ENCODE data around the gene MEGF11. TPM values are rescaled to one million over a fixed set of nuclear protein-coding genes. Genes with fewer than 3 reads are reported as not detected.

MEGF11 gene
- total and polyA plus RNA-seq, 2 donors = 0.11 to 0.13 TPM

DNA sequence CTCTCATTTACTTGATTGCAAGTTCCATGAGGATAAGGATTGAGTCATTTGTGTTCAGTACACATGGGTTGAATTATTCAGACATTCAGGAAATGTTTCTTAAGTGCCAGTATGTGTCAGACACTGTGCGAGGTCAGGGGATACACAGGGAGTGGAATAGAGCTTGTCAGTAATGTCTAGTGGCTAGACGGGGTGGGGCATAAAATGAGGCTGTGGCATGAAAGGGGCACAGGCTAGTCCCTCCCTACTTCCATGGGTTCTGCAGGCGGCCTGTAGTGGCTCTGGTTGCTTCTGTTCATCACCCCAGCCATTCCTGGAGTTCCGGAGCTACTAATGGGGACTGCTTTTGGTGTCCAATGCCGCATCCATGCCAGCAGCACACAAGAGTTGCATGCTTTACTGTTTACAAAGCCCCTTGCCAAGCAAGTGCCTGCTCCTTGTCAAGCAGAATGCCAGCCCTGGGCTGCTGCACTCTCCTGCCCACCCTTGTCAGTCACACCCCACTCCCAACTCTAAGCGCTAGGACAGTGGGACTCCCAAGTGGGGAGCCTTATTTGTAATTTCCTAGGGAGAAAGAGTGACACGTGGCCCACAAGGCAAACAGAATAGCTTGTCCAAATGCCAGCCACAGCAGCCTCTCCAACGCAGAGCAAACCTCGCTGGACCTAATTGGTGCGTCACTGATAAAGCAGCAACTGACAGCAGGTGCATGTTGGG is 313.5 kb downstream of the MEGF11 start:
- WGBS = 76% methylated on average over 10 of the region's 10 CpGs
- Histone ChIP-seq H3K4me1 (ENCODE audit: insufficient read depth) (no peaks in the 10 kb centered on the region), H3K36me3 (ENCODE audit: insufficient read depth) (no peaks in the 10 kb centered on the region), H3K27ac (ENCODE audit: low read depth) (no peak overlapping the region), H3K4me3 (ENCODE audit: low read depth, low read length) (no peak overlapping the region)
- no peak for DNase-seq (ENCODE audit: extremely low spot score)

DNA sequence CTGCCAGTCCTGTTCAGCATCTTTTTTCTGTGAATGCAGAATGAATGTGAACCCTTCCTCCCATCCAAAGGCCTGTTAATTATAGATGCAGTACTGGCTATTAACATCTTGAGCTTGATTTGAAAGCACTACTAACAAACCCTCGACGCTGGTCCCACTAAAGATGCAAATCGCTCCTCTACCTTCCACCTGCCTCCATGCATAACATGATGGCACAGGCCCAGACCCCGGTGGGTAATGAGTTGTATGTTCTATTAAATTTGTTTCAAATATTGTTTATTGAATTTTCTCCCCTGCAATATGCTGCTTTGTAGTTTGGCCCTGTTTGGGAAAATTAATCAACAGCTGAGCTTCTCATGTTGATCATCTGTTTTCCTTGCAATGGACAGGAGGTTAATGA is 314.9 kb downstream of the MEGF11 start:
- 85% methylated on average over 4 of the region's 4 CpGs for WGBS
- H3K4me1 ChIP-seq (ENCODE audit: insufficient read depth) = no peaks in the 10 kb centered on the region
- H3K27ac ChIP-seq (ENCODE audit: low read depth) = no peak overlapping the region
- no peak overlapping the region for H3K4me3 ChIP-seq (ENCODE audit: low read depth, low read length)
- no peaks in the 10 kb centered on the region for H3K36me3 ChIP-seq (ENCODE audit: insufficient read depth)
- no peak for DNase-seq (ENCODE audit: extremely low spot score)

DNA sequence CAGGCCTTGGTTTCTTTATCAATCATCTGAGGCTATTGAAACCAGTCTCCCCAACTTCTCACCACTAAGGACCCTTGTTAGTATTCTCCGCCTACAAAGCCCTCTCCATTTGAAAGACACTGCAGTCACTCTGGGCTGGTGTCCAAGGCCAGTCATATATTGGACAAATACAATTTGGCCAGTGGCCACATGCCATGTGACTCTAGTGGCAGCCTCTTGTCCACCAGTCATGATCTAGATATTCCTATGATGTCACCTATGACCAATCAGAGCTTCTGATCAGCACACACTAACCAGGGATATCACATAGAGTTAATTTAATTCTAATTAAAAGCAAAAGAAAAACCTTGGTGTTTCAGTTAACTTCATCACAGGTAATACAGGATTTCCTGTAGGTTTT is 316.1 kb downstream of the MEGF11 start:
- Histone ChIP-seq H3K36me3 (ENCODE audit: insufficient read depth) (no peaks in the 10 kb centered on the region), H3K27ac (ENCODE audit: low read depth) (no peak overlapping the region), H3K4me3 (ENCODE audit: low read depth, low read length) (no peak overlapping the region), H3K4me1 (ENCODE audit: insufficient read depth) (no peaks in the 10 kb centered on the region)
- 90% methylated on average over 1 of the region's 1 CpG for WGBS
- DNase-seq (ENCODE audit: extremely low spot score) = no peak

DNA sequence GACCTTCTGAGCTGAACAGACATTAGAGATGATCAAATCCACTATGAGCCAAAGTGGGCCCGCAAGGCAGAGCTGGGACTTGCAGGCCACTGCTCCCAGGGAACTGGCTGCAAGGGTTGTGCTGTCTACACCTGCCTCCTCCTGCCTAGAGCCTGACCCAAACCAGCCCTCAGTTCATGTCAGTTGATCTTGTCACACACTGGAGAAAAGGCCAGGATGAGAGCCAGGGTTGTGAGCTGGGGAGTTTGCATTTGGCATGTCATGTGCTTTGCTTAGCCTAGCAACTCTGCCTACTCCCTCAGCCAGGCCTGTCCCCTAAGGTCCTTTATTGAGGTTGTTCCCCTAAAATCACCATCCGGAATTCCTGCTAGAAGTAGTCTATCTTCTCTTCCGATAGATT is 316.5 kb downstream of the MEGF11 start:
- 94% methylated on average over 3 of the region's 3 CpGs for WGBS
- Histone ChIP-seq H3K27ac (ENCODE audit: low read depth) (no peak overlapping the region), H3K4me3 (ENCODE audit: low read depth, low read length) (no peak overlapping the region), H3K4me1 (ENCODE audit: insufficient read depth) (no peaks in the 10 kb centered on the region), H3K36me3 (ENCODE audit: insufficient read depth) (no peaks in the 10 kb centered on the region)
- no peak for DNase-seq (ENCODE audit: extremely low spot score)

DNA sequence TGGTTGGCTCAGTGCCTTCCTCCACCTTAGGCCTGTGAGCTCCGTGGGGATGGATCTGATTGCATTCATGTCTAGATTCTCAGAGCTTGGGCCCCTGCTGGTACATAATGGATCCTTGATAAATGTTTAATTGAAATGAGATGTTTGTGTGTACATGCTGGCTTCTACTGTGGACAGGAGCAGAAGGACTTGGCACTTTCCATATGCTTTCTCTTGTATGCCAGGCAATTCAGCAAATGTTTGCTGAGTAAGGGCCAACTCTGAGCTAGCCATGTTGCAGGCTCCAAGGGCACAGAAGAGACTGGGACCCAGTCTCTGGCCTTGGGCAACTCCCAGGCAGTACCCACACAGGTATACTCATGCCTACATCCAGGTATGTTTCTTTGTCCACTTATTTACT is 317.3 kb downstream of the MEGF11 start:
- Histone ChIP-seq H3K27ac (ENCODE audit: low read depth) (no peak overlapping the region), H3K4me1 (ENCODE audit: insufficient read depth) (no peaks in the 10 kb centered on the region), H3K4me3 (ENCODE audit: low read depth, low read length) (no peak overlapping the region), H3K36me3 (ENCODE audit: insufficient read depth) (no peaks in the 10 kb centered on the region)
- no peak for DNase-seq (ENCODE audit: extremely low spot score)
- WGBS = 76% methylated on average over 1 of the region's 1 CpG

DNA sequence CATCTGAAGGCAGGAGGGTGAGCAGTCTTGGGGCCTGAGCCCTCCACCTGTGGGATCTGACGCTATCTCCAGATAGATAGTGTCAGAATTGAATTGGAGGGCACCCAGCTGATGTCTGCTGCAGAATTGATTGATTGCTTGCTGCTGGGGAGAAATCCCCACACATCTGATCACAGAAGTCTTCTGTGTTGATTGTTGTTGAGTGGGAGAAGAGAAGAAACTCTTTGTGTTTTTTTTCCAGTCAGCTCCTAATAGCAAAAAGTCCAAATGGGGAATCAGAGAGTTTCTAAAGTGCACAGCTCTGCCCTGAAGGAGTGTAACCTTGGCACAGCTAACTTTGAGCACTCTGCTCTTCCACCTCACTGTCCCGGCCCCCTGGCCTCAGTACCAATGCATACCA is 318.2 kb downstream of the MEGF11 start:
- Histone ChIP-seq H3K4me3 (ENCODE audit: low read depth, low read length) (no peak overlapping the region), H3K4me1 (ENCODE audit: insufficient read depth) (no peaks in the 10 kb centered on the region), H3K36me3 (ENCODE audit: insufficient read depth) (no peaks in the 10 kb centered on the region), H3K27ac (ENCODE audit: low read depth) (no peak overlapping the region)
- no peak for DNase-seq (ENCODE audit: extremely low spot score)
- WGBS = 70% methylated on average over 2 of the region's 2 CpGs

DNA sequence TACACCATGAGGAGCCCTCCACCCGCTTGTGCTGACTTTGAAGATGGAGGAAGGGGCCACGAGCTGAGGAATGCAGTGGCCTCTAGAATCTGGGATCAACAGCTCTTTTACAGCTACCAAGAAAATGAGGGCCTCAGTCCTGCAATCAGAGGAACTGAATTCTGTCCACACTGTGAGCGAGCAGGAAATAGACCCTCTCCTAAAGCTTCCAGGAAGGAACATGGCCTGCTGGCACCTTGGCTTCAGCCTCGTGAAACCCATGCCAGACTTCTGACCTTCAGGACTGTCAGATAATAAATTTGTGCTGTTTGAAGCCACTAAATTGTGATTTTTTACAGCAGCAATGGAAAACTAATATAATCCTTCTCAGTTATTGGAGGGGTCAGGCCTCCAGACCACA is 322.3 kb downstream of the MEGF11 start:
- WGBS = 77% methylated on average over 4 of the region's 4 CpGs
- Histone ChIP-seq H3K36me3 (ENCODE audit: insufficient read depth) (no peaks in the 10 kb centered on the region), H3K4me1 (ENCODE audit: insufficient read depth) (no peaks in the 10 kb centered on the region), H3K4me3 (ENCODE audit: low read depth, low read length) (no peak overlapping the region), H3K27ac (ENCODE audit: low read depth) (no peak overlapping the region)
- DNase-seq (ENCODE audit: extremely low spot score) = no peak

DNA sequence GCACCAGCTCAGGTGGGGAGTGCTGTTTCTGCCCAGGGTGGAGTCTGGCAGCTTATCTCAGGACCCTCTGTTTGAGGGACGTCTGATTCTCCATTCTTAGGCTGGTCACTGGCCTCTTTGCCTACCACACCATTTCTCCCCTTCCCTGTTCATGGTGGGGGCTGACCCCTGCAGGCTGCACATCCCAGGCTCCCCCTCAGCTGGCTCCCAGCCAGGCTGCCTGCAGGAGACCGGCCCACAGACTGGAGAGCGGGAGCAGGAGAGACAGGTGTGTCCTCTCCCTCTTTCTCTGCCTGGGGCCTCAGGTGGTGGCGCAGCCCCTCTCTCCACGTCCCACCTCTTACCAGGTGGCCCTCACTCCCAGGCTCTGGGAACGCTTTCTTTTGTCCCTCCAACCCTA is 323.4 kb downstream of the MEGF11 start:
- WGBS = 70% methylated on average over 6 of the region's 6 CpGs
- H3K4me1 ChIP-seq (ENCODE audit: insufficient read depth) = no peaks in the 10 kb centered on the region
- H3K36me3 ChIP-seq (ENCODE audit: insufficient read depth) = no peaks in the 10 kb centered on the region
- no peak for DNase-seq (ENCODE audit: extremely low spot score)
- no peak overlapping the region for H3K4me3 ChIP-seq (ENCODE audit: low read depth, low read length)
- H3K27ac ChIP-seq (ENCODE audit: low read depth) = no peak overlapping the region

DNA sequence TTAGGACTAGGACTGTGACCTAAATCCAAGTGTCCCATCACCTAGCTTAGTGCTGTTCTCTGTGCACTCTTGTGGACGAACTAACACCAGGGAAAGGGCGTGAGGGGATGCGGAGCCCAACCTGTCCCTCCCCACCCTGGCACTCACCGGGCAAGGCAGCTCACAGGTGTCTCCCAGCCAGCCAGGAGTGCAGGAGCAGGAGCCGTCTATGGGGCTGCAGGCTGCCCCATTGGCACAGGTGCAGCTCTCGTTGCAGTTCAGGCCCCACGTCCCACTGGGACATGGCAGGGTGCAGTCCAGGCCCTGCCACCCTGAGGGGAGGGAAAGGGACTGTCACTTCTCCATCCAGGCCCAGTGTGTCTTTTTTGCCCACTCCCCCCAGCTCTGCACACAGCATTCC is 324.0 kb downstream of the MEGF11 start:
- Histone ChIP-seq H3K36me3 (ENCODE audit: insufficient read depth) (no peaks in the 10 kb centered on the region), H3K27ac (ENCODE audit: low read depth) (no peak overlapping the region), H3K4me3 (ENCODE audit: low read depth, low read length) (no peak overlapping the region), H3K4me1 (ENCODE audit: insufficient read depth) (no peaks in the 10 kb centered on the region)
- WGBS = 83% methylated on average over 7 of the region's 7 CpGs
- DNase-seq (ENCODE audit: extremely low spot score) = no peak

DNA sequence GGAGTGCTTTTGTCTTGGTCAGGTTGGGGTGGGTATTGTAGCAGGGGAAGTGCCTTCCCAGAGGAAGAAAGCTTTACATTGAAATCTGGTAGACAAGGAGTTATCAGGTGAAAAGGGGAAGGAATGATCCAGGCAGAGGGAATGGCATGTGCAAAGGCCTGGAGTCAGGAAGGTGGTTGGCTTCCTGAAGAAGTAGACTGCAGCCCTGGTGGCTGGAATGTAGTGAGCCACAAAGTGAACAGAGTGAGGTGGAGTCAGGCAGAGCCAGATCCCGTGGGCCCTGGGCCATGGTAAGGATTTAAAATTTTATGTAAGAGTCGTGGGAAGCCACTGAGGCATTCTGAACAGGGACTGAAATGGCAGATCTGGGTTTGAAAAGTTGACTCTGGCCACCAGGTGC is 326.0 kb downstream of the MEGF11 start:
- DNase-seq (ENCODE audit: extremely low spot score) = no peak
- Histone ChIP-seq H3K4me3 (ENCODE audit: low read depth, low read length) (no peak overlapping the region), H3K4me1 (ENCODE audit: insufficient read depth) (no peaks in the 10 kb centered on the region), H3K36me3 (ENCODE audit: insufficient read depth) (no peaks in the 10 kb centered on the region), H3K27ac (ENCODE audit: low read depth) (no peak overlapping the region)
- 43% methylated on average over 2 of the region's 2 CpGs for WGBS

DNA sequence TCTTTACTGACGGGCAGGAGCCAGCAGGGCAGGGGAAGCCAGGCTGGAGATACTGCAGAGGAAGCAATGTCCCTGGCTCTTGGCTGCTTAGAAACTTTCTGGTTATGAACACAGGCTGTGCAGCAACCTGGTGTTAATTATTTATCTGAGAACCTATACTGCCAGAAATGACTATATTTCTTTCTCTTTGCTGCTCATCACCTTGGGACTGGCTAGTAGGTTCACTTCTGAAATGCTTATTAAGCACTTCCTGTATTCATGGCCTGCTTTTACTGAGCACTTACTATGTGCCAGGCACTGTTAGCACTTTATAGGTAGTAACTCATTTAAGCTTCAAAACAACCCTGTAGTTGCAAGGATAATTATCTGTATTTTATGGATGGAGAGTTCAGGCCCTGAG is 326.7 kb downstream of the MEGF11 start:
- Histone ChIP-seq H3K36me3 (ENCODE audit: insufficient read depth) (no peaks in the 10 kb centered on the region), H3K4me1 (ENCODE audit: insufficient read depth) (no peaks in the 10 kb centered on the region), H3K4me3 (ENCODE audit: low read depth, low read length) (no peak overlapping the region), H3K27ac (ENCODE audit: low read depth) (no peak overlapping the region)
- no peak for DNase-seq (ENCODE audit: extremely low spot score)
- WGBS = 100% methylated on average over 1 of the region's 1 CpG

DNA sequence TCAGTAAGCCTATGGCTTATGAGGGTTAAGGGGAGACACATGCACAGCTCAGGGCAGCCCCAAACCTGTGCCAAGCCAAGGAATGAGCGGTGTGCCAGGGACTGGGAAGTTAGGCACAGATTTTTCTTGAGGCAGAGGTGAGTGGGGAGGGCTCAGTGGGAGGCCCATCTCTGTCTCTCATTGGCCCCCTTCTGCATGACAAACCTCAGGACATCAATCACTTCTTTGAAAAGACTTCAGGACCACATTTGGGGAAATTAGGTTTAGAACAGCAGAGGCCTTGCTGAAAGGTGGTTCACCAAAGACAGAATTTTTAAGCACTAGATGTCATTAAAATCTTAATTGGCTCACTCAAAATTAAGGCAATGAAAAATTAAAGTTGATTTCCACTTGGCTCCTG is 327.1 kb downstream of the MEGF11 start:
- H3K4me3 ChIP-seq (ENCODE audit: low read depth, low read length) = no peak overlapping the region
- DNase-seq (ENCODE audit: extremely low spot score) = no peak
- no peaks in the 10 kb centered on the region for H3K36me3 ChIP-seq (ENCODE audit: insufficient read depth)
- H3K27ac ChIP-seq (ENCODE audit: low read depth) = no peak overlapping the region
- no peaks in the 10 kb centered on the region for H3K4me1 ChIP-seq (ENCODE audit: insufficient read depth)
- 98% methylated on average over 1 of the region's 1 CpG for WGBS

DNA sequence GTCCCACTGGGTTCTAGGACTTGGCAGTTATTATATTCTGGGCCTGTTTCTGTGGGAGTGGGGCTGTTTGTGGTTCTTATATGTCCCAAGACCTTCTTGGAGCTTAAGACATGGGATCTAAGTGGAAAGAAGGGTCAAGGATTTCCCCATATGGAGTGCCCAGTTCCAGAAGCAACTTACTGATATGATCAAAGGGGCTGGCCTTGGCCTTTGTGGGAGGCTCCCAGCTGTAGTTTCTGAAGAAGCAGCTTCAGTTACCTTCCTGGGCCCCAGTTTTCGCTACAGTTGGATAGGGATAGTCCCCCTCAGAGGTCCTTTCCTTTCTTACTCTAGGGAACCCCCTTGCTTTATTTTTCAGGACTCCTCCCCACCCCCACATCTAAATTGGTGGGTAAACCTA is 328.2 kb downstream of the MEGF11 start:
- H3K4me1 ChIP-seq (ENCODE audit: insufficient read depth) = no peaks in the 10 kb centered on the region
- H3K4me3 ChIP-seq (ENCODE audit: low read depth, low read length) = no peak overlapping the region
- H3K27ac ChIP-seq (ENCODE audit: low read depth) = no peak overlapping the region
- 92% methylated on average over 1 of the region's 1 CpG for WGBS
- no peaks in the 10 kb centered on the region for H3K36me3 ChIP-seq (ENCODE audit: insufficient read depth)
- DNase-seq (ENCODE audit: extremely low spot score) = no peak

DNA sequence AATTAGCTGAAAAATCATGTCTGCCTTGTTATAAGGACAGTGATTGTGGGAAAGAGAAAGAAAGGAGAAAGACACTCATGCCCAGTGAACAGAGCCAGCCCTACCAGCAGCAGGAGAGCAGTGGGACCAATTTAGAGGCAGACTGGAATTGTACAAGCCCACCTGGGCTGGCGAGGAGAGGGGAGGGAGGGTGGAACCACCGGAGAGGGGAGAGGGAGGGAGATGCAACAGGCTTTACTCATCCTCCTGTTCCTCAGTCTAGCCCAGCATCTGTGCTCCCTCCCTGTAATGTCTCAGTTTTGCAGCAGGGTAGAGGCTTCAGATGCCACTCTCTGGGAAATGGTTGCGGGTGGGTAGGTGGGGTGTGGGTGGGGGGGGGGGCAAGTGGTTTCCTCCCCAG is 329.5 kb downstream of the MEGF11 start:
- Histone ChIP-seq H3K36me3 (ENCODE audit: insufficient read depth) (no peaks in the 10 kb centered on the region), H3K4me3 (ENCODE audit: low read depth, low read length) (no peak overlapping the region), H3K27ac (ENCODE audit: low read depth) (no peak overlapping the region), H3K4me1 (ENCODE audit: insufficient read depth) (no peaks in the 10 kb centered on the region)
- DNase-seq (ENCODE audit: extremely low spot score) = no peak
- WGBS = 68% methylated on average over 3 of the region's 3 CpGs

DNA sequence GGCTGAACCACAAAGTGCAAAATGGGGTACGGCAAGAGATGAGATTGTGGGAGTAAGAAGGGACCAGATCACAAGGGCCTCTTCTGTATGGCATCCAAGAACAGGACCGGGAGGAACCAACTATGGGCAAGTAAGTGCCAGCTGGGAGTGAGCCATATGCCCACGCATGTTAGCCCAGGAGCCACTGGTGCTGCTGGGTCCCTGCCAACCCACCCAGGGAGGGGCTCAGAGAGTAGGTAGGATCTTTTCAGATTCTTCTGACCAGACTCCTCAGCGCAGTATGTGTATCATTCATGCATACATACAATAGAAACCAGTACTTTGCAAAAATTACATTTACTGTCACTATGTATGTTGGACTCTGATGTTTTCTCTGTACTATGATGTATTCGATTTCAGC is 330.3 kb downstream of the MEGF11 start:
- no peak for DNase-seq (ENCODE audit: extremely low spot score)
- 80% methylated on average over 5 of the region's 5 CpGs for WGBS
- H3K4me1 ChIP-seq (ENCODE audit: insufficient read depth) = no peaks in the 10 kb centered on the region
- H3K36me3 ChIP-seq (ENCODE audit: insufficient read depth) = no peaks in the 10 kb centered on the region
- no peak overlapping the region for H3K4me3 ChIP-seq (ENCODE audit: low read depth, low read length)
- no peak overlapping the region for H3K27ac ChIP-seq (ENCODE audit: low read depth)
